HEK293T (cell line): Measurements from ENCODE around the gene FASTKD2.

ENCODE experiments used
- CTCF ChIA-PET: fragments of 350-600 bp; formaldehyde crosslinking; extraction: SDS; loops from one replicate; lab custom pipeline; 2021; ENCODE audit warnings: antibody characterized with exemption, inconsistent platforms; lab: Yijun Ruan, JAX
- POLR2A ChIA-PET: fragments of 350-600 bp; formaldehyde crosslinking; extraction: SDS; loops from one replicate; lab custom pipeline; 2020; ENCODE audit warnings: antibody characterized with exemption, inconsistent platforms; lab: Yijun Ruan, JAX
- DNase-seq: peaks from one replicate; pipeline ENCODE4 v3.0.0; 2012; ENCODE audit warnings: mixed read lengths; ENCODE audit errors: extremely low spot score
- ARNT ChIP-seq: fragments of 450-650 bp; IDR thresholded peaks from 2 replicates; pipeline ENCODE4 v1.6.1; 2017; ENCODE audit warnings: mild to moderate bottlenecking
- BHLHE40 ChIP-seq: fragments of 450-650 bp; IDR thresholded peaks from 2 replicates; pipeline ENCODE4 v1.6.1; 2016; ENCODE audit warnings: mild to moderate bottlenecking, moderate library complexity, borderline replicate concordance
- CTBP1 ChIP-seq: fragments of 450-650 bp; IDR thresholded peaks from 2 replicates; pipeline ENCODE4 v1.6.1; 2016; ENCODE audit warnings: borderline replicate concordance
- ELF4 ChIP-seq: fragments of 450-650 bp; IDR thresholded peaks from 2 replicates; pipeline ENCODE4 v1.6.1; 2017; ENCODE audit warnings: antibody characterized with exemption
- FOXA1 ChIP-seq: fragments of 450-650 bp; IDR thresholded peaks from 2 replicates; pipeline ENCODE4 v1.6.1; 2016; ENCODE audit warnings: mild to moderate bottlenecking
- FOXK2 ChIP-seq: fragments of 450-650 bp; IDR thresholded peaks from 2 replicates; pipeline ENCODE4 v1.6.1; 2016; ENCODE audit warnings: mild to moderate bottlenecking
- FOXM1 ChIP-seq: fragments of 450-650 bp; IDR thresholded peaks from 2 replicates; pipeline ENCODE4 v1.6.1; 2017; ENCODE audit warnings: mild to moderate bottlenecking, borderline replicate concordance
- HDGF ChIP-seq: fragments of 450-650 bp; IDR thresholded peaks from 2 replicates; pipeline ENCODE4 v1.6.1; 2017; ENCODE audit warnings: antibody characterized with exemption, borderline replicate concordance
- L3MBTL2 ChIP-seq: fragments of 450-650 bp; conservative IDR thresholded peaks from 2 replicates; pipeline ENCODE4 v1.6.1; 2016; ENCODE audit warnings: mild to moderate bottlenecking
- LEF1 ChIP-seq: fragments of 450-650 bp; IDR thresholded peaks from 2 replicates; pipeline ENCODE4 v1.6.1; 2017; ENCODE audit warnings: mild to moderate bottlenecking, borderline replicate concordance
- NFRKB ChIP-seq: fragments of 450-650 bp; IDR thresholded peaks from 2 replicates; pipeline ENCODE4 v1.6.1; 2016; ENCODE audit warnings: mild to moderate bottlenecking, moderate library complexity
- PKNOX1 ChIP-seq: fragments of 450-650 bp; IDR thresholded peaks from 2 replicates; pipeline ENCODE4 v1.6.1; 2016
- SP1 ChIP-seq: fragments of 450-650 bp; IDR thresholded peaks from 2 replicates; pipeline ENCODE4 v1.6.1; 2017
- SUZ12 ChIP-seq: fragments of 450-650 bp; IDR thresholded peaks from 2 replicates; pipeline ENCODE4 v1.6.1; 2016; ENCODE audit warnings: mild to moderate bottlenecking
- TARDBP ChIP-seq: fragments of 450-650 bp; IDR thresholded peaks from 2 replicates; pipeline ENCODE4 v1.6.1; 2016
- ZNF384 ChIP-seq: fragments of 450-650 bp; IDR thresholded peaks from 2 replicates; pipeline ENCODE4 v1.6.1; 2016

Gene FASTKD2

GRCh38 chr2:206765242-206766056, at the start of gene FASTKD2, which contains the start of gene MDH1B:
Gene FASTKD2 (plus strand): TSS chr2:206765606. CDS start chr2:206766694, 1,088 bp downstream.
Gene MDH1B (minus strand): TSS chr2:206765328. CDS start chr2:206765271, 57 bp downstream.
- ChIA-PET CTCF (interaction anchor here (0.5 kb wide), 1 partner anchor 1204 kb away, joined by 3 read pairs; no protein-coding TSS in a partner anchor), POLR2A (interaction anchor here (0.9 to 1.3 kb wide), 4 partner anchors 8 to 20 kb away, joined by 3 to 4 read pairs (median 3); no protein-coding TSS in a partner anchor)
- TF ChIP-seq HDGF = no peak
- TF ChIP-seq ELF4 = peak; percentile 38; the same call in 1 of the 2 replicates
- TF ChIP-seq NFRKB = peak; percentile 79; the same call in 1 of the 2 replicates
- TF ChIP-seq L3MBTL2 = peak; percentile 98
- peak; percentile 87 for DNase-seq

GRCh38 chr2:206716623-206717022, 48.8 kb upstream of the FASTKD2 start:
- POLR2A ChIA-PET = no interaction called here
- no peak for DNase-seq
- CTCF ChIA-PET = no interaction called here
- TF ChIP-seq ARNT (no peak), PKNOX1 (no peak), SUZ12 (no peak), TARDBP (no peak), CTBP1 (no peak), NFRKB (no peak), BHLHE40 (no peak), ELF4 (no peak), L3MBTL2 (no peak), LEF1 (no peak), HDGF (no peak)

GRCh38 chr2:206718296-206718695, 47.1 kb upstream of the FASTKD2 start, which contains the start of gene DYTN:
Gene DYTN (minus strand): TSS chr2:206718396. CDS start chr2:206718279, 117 bp downstream.
- no peak for DNase-seq
- CTCF ChIA-PET = no interaction called here
- TF ChIP-seq ZNF384 = no peak
- no peak for TF ChIP-seq BHLHE40
- TF ChIP-seq CTBP1 = no peak
- TF ChIP-seq SP1 = no peak
- no peak for TF ChIP-seq TARDBP
- TF ChIP-seq LEF1 = no peak
- no peak for TF ChIP-seq L3MBTL2
- TF ChIP-seq FOXM1 = no peak
- no peak for TF ChIP-seq ARNT
- TF ChIP-seq ELF4 = no peak
- no peak for TF ChIP-seq FOXA1
- TF ChIP-seq SUZ12 = no peak
- no peak for TF ChIP-seq NFRKB
- TF ChIP-seq HDGF = no peak
- POLR2A ChIA-PET = no interaction called here

- TF ChIP-seq FOXK2 (no peak), L3MBTL2 (no peak), TARDBP (no peak), LEF1 (no peak), ARNT (no peak), ZNF384 (no peak), FOXM1 (no peak), PKNOX1 (no peak), BHLHE40 (no peak), SUZ12 (no peak), SP1 (no peak), NFRKB (no peak), HDGF (no peak), ELF4 (no peak), CTBP1 (no peak), FOXA1 (no peak)
- DNase-seq = no peak
- ChIA-PET CTCF (no interaction called here), POLR2A (no interaction called here)
Observed at GRCh38 chr2:206721256-206721920, 44.0 kb upstream of the FASTKD2 start.

GRCh38 chr2:206723288-206723687, 42.1 kb upstream of the FASTKD2 start:
- ChIA-PET POLR2A (no interaction called here), CTCF (no interaction called here)
- no peak for DNase-seq
- no peak for TF ChIP-seq ELF4
- no peak for TF ChIP-seq PKNOX1
- TF ChIP-seq TARDBP = no peak
- no peak for TF ChIP-seq SP1
- no peak for TF ChIP-seq FOXK2
- TF ChIP-seq ARNT = no peak
- no peak for TF ChIP-seq L3MBTL2
- TF ChIP-seq CTBP1 = no peak
- no peak for TF ChIP-seq FOXM1
- TF ChIP-seq BHLHE40 = no peak
- TF ChIP-seq LEF1 = no peak
- TF ChIP-seq NFRKB = no peak
- no peak for TF ChIP-seq FOXA1

GRCh38 chr2:206727287-206727686, 38.1 kb upstream of the FASTKD2 start:
- TF ChIP-seq ZNF384 (no peak), L3MBTL2 (no peak), TARDBP (no peak), SP1 (no peak), ARNT (no peak), NFRKB (no peak), FOXK2 (no peak), ELF4 (no peak), FOXA1 (no peak), CTBP1 (no peak), FOXM1 (no peak)
- POLR2A ChIA-PET = no interaction called here

More at GRCh38 chr2:206727287-206727686, 38.1 kb upstream of the FASTKD2 start:
- CTCF ChIA-PET = no interaction called here
- no peak for DNase-seq
